Uterus (tissue), 4 donors: ENCODE results near the gene KIAA1328. TPM values are rescaled to one million over a fixed set of nuclear protein-coding genes. Genes with fewer than 3 reads are reported as not detected.

Experiments
- DNase-seq, 2 donors: peaks; one replicate each; pipeline ENCODE4 v3.0.0-alpha.2; 2019 to 2020
- H3K27ac ChIP-seq, 2 donors: fragments of 200-600 bp; sonication (generic); 1 replicate in 1 of 2; 2 replicates in 1 of 2; pipeline ENCODE4 v1.5.1; 2016 to 2018
- H3K27me3 ChIP-seq, 2 donors: fragments of 200-600 bp; sonication (generic); one replicate each; pipeline ENCODE4 v1.5.1; 2018 to 2019; ENCODE audit warnings: control low read depth in 1 of 2
- H3K36me3 ChIP-seq, 2 donors: fragments of 200-600 bp; sonication (generic); one replicate each; pipeline ENCODE4 v1.5.1; 2019; ENCODE audit warnings: control low read depth in 1 of 2
- H3K4me1 ChIP-seq, 2 donors: fragments of 200-600 bp; sonication (generic); one replicate each; pipeline ENCODE4 v1.5.1; 2018 to 2019; ENCODE audit warnings: control low read depth in 1 of 2
- H3K4me3 ChIP-seq, 2 donors: fragments of 200-600 bp; sonication (generic); 1 replicate in 1 of 2; 2 replicates in 1 of 2; pipeline ENCODE4 v1.5.1; 2018 to 2019; ENCODE audit warnings: mild to moderate bottlenecking in 1 of 2
- H3K9me3 ChIP-seq, 2 donors: fragments of 200-600 bp; sonication (generic); one replicate each; pipeline ENCODE4 v1.5.1; 2019; ENCODE audit warnings: control low read depth in 1 of 2
- POLR2A ChIP-seq, 2 donors: fragments of 450-650 bp; IDR thresholded peaks; one replicate each; pipeline ENCODE4 v1.6.1; 2016; ENCODE audit warnings: antibody characterized with exemption in 2 of 2, mild to moderate bottlenecking in 1 of 2, moderate library complexity in 1 of 2
- intact Hi-C: fragments of 100-400 bp; cut with DNase I; formaldehyde crosslinking; loops from one replicate; pipeline ENCODE4 v1.15.1; 2023; ENCODE audit warnings: low total_unique reads
- total RNA-seq, 4 donors: library from RNA; depleted of rRNA in 3 of 4; stranded (reverse); fragments of >200 nt in 3 of 4; gene quantifications; one replicate each; pipeline versions ENCODE4 v1.1.0 to v1.2.4, GENCODE V29; 2014 to 2023
- TF ChIP-seq, protein P1 (sequence below), 4 experiments: fragments of 200-600 bp in 2 of 4; fragments of 450-650 bp in 2 of 4; sonication (generic) in 2 of 4; IDR thresholded peaks; one replicate each; pipeline ENCODE4 v1.5.1; 2016 to 2019; ENCODE audit warnings: antibody characterized with exemption in 4 of 4, mild to moderate bottlenecking in 2 of 4, moderate library complexity in 1 of 4
- donor health status: DM: yes; HTN: yes; CAD: no.

KIAA1328 gene
- total RNA-seq, 4 donors from 2014 or later, result 16.5 to 55.1 (median 31.7) TPM

DNA sequence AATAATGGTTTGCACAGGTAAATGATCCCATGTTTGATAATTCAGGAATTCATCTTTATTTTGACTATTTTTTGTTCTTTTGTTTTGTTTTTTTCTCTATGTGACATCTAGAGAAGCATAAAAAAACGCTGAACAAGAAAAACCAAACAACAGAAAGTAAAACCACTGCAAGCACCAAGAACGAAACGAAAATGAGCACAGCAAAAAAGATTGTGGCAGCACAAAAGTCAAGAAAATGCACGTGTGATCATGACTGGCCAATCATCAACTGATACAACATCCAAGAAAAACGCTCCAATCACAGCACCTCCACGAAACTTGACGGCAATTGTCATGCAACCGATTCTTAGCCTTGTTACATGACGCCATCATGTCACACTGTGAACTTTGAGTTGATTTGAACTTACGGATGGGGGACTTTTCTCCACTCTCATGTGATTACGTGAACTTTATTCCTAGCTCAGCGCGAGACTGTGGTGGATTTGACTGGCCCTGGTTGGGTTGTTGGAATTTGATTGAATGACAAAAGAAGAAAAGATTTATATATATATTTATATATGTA lies 417.9 kb downstream of the KIAA1328 start:
- no peaks in the 10 kb centered on the region for H3K9me3 ChIP-seq
- intact Hi-C loops, result no loop called here
- H3K27ac ChIP-seq, result no peak overlapping the region
- no peak overlapping the region for H3K4me3 ChIP-seq
- H3K4me1 ChIP-seq, result no peaks in the 10 kb centered on the region
- TF ChIP-seq, protein P1, sequence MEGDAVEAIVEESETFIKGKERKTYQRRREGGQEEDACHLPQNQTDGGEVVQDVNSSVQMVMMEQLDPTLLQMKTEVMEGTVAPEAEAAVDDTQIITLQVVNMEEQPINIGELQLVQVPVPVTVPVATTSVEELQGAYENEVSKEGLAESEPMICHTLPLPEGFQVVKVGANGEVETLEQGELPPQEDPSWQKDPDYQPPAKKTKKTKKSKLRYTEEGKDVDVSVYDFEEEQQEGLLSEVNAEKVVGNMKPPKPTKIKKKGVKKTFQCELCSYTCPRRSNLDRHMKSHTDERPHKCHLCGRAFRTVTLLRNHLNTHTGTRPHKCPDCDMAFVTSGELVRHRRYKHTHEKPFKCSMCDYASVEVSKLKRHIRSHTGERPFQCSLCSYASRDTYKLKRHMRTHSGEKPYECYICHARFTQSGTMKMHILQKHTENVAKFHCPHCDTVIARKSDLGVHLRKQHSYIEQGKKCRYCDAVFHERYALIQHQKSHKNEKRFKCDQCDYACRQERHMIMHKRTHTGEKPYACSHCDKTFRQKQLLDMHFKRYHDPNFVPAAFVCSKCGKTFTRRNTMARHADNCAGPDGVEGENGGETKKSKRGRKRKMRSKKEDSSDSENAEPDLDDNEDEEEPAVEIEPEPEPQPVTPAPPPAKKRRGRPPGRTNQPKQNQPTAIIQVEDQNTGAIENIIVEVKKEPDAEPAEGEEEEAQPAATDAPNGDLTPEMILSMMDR (IDR thresholded peaks at IDR 0.05), result no peak
- TF ChIP-seq POLR2A (IDR thresholded peaks at IDR 0.05), result no peak
- no peaks in the 10 kb centered on the region for H3K36me3 ChIP-seq
- peaks cover 0 to 8% of the 10 kb centered on the region in 2 donors for H3K27me3 ChIP-seq
- DNase-seq, result no peak

DNA sequence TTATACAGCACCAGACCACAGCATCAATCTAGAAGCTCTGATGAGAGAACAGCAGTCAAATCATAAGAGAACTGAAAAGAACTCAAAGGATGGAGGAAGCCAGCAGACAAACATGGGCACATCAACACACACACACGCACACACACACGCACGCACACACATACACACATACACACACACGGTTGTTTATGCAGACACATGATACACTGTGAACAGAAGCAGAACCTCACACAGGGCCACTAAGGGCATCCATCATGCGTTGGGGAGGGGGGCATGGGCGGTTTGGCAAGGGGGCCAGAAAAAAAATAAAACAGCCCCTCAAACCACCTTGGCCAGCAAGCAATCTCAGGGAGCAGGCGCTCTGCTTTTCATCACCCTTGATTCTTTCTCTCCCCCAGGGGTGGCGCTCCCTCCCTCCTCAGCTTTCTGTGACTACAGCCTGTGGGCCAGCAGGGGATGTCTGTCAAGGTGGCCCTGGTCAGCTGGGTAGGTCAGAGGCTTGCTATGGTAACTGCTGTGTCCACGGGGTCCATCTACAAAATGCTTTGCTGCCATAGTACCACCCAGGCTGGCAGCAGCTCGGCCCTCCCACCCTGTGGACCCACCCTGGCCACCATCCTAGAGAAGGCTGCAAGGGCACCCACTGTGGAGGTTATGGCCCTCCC lies 418.7 kb downstream of the KIAA1328 start:
- Histone ChIP-seq H3K27ac (no peak overlapping the region), H3K4me1 (no peaks in the 10 kb centered on the region), H3K9me3 (no peaks in the 10 kb centered on the region), H3K4me3 (no peak overlapping the region), H3K27me3 (peaks cover 0 to 8% of the 10 kb centered on the region in 2 donors), H3K36me3 (no peaks in the 10 kb centered on the region)
- no peak for DNase-seq
- TF ChIP-seq, protein P1 (IDR thresholded peaks at IDR 0.05), result no peak
- TF ChIP-seq POLR2A (IDR thresholded peaks at IDR 0.05), result no peak
- intact Hi-C loops, result no loop called here

DNA sequence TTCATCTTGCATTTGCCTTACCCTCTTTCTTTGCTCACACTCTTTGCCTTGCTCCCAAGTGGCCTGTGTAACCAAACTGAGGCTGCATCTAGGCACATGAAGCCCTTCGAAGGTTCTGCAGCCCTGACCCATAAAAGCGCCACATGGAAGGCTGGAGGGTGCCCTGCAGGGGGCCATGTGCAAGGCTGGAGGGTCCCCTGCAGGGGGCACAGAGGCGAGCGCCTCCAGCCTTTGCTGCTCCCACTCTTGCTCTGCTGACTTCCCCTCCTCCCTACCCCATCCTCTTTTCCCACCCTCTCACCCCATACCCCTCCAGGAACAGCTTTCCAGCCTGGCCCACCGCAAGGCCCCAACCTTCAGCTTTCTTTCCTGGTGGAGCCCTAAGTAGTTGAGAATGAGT lies 419.4 kb downstream of the KIAA1328 start:
- Histone ChIP-seq H3K27ac (no peak overlapping the region), H3K9me3 (no peaks in the 10 kb centered on the region), H3K4me1 (no peaks in the 10 kb centered on the region), H3K36me3 (no peaks in the 10 kb centered on the region), H3K27me3 (peaks cover 0 to 12% of the 10 kb centered on the region in 2 donors), H3K4me3 (no peak overlapping the region)
- intact Hi-C loops, result no loop called here
- TF ChIP-seq, protein P1 (IDR thresholded peaks at IDR 0.05), result no peak
- no peak for TF ChIP-seq POLR2A (IDR thresholded peaks at IDR 0.05)
- no peak for DNase-seq

DNA sequence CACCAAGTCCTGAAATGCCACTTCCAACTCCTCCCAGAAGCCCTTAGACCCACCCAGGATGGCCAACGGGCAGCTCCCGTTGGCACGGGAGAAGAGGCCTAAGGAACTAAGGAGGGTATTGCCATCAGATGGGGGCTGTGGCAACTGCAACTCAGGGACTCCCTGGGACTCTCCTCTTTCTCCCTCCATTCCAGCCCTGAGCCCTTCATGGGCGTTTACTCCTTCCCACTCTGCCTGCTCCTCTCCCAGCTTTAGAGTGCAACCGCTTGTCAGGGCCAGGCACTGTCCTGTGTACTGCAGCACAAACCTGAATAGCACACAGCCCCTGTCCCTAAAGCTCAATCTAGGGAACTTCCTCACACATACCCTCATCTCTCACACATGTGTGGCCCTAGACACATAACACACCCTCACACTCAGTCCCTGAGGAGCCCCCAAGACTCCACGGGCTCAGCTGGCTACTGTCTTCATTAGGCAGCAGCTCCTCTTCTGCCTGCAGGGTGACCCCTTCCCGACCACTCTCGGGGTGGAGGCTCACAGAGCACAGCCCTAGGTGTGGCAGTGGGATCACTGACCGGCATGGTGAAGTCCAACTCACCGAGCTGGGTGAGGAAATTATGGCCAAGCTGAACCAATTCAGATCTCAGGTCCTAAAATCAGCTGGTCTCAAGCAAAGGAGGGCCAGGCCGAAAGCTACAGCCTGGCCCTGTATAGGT lies 420.4 kb downstream of the KIAA1328 start:
- no peaks in the 10 kb centered on the region for H3K36me3 ChIP-seq
- TF ChIP-seq POLR2A (IDR thresholded peaks at IDR 0.05), result no peak
- TF ChIP-seq, protein P1 (IDR thresholded peaks at IDR 0.05), result no peak
- H3K9me3 ChIP-seq, result no peaks in the 10 kb centered on the region
- peaks cover 0 to 8% of the 10 kb centered on the region in 2 donors for H3K4me1 ChIP-seq
- no peak overlapping the region for H3K4me3 ChIP-seq
- intact Hi-C loops, result no loop called here
- H3K27ac ChIP-seq, result no peak overlapping the region
- DNase-seq, result no peak
- peaks cover 0 to 16% of the 10 kb centered on the region in 2 donors for H3K27me3 ChIP-seq
